Neural crest cell (in vitro differentiated cells): ENCODE data around the gene TNC. TPM values are rescaled to one million over a fixed set of nuclear protein-coding genes. Genes with fewer than 3 reads are reported as not detected.

Experiments used
- DNase-seq: peaks from one replicate; pipeline ENCODE4 v3.0.0; 2021; ENCODE audit warnings: low read depth, mixed read lengths, low spot score
- H3K27ac Mint-ChIP-seq: one replicate; pipeline ENCODE4 v1.8.0; 2021; ENCODE audit warnings: mild to moderate bottlenecking, mixed read lengths; ENCODE audit not compliant: unreplicated experiment
- H3K27me3 Mint-ChIP-seq: 2 replicates; pipeline ENCODE4 v1.8.0; 2021; ENCODE audit warnings: low read depth, mild to moderate bottlenecking, mixed read lengths
- H3K36me3 Mint-ChIP-seq: 2 replicates; pipeline ENCODE4 v1.8.0; 2021; ENCODE audit warnings: low read depth, mild to moderate bottlenecking, mixed read lengths
- H3K4me1 Mint-ChIP-seq: 2 replicates; pipeline ENCODE4 v1.8.0; 2021; ENCODE audit warnings: mixed read lengths
- H3K4me3 Mint-ChIP-seq: one replicate; pipeline ENCODE4 v1.8.0; 2021; ENCODE audit warnings: mild to moderate bottlenecking, mixed read lengths
- H3K9me3 Mint-ChIP-seq: 2 replicates; pipeline ENCODE4 v1.8.0; 2021; ENCODE audit warnings: mixed read lengths
- total RNA-seq: library from RNA; stranded (reverse); gene quantifications from 2 replicates; pipeline ENCODE4 v1.2.1, GENCODE V29; 2021
- TF ChIP-seq, protein P1 (sequence below): fragments of 200-600 bp; sonication (generic); conservative IDR thresholded peaks from 2 replicates; pipeline ENCODE4 v1.5.0; 2021; ENCODE audit warnings: antibody characterized with exemption, mild to moderate bottlenecking

TNC gene
- total RNA-seq, 1 donor from 2014 or later = 0.30 TPM

GRCh38 chr9:115142517-115143270 is 24.7 kb upstream of the TNC start:
- Mint-ChIP-seq H3K36me3 (no peaks in the 10 kb centered on the region), H3K27me3 (peaks cover 9% of the 10 kb centered on the region), H3K4me1 (no peaks in the 10 kb centered on the region), H3K9me3 (peaks cover 3% of the 10 kb centered on the region), H3K27ac (no peak overlapping the region), H3K4me3 (no peak overlapping the region)
- TF ChIP-seq, protein P1, sequence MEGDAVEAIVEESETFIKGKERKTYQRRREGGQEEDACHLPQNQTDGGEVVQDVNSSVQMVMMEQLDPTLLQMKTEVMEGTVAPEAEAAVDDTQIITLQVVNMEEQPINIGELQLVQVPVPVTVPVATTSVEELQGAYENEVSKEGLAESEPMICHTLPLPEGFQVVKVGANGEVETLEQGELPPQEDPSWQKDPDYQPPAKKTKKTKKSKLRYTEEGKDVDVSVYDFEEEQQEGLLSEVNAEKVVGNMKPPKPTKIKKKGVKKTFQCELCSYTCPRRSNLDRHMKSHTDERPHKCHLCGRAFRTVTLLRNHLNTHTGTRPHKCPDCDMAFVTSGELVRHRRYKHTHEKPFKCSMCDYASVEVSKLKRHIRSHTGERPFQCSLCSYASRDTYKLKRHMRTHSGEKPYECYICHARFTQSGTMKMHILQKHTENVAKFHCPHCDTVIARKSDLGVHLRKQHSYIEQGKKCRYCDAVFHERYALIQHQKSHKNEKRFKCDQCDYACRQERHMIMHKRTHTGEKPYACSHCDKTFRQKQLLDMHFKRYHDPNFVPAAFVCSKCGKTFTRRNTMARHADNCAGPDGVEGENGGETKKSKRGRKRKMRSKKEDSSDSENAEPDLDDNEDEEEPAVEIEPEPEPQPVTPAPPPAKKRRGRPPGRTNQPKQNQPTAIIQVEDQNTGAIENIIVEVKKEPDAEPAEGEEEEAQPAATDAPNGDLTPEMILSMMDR = no peak
- no peak for DNase-seq

DNA sequence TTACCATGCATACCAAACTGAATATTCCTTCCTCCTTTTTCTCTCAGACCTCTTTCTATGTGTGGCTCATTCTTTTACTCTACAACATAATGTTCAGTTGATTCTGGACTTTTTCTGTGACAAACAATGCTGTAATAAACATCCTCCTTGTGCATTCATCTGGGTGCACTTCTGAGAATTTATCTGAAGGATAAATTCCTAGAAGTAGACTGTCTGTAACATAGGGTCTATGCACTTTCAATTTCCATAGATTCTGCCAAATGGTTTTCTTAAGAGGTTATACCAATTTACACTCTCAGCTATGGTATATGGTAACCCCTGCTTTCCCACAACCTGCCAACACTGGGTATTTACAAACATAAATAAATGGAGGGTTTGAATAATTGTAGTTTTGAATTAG is 24.1 kb upstream of the TNC start:
- Mint-ChIP-seq H3K9me3 (peaks cover 3% of the 10 kb centered on the region), H3K4me1 (no peaks in the 10 kb centered on the region), H3K27ac (no peak overlapping the region), H3K4me3 (no peak overlapping the region), H3K27me3 (peaks cover 9% of the 10 kb centered on the region), H3K36me3 (no peaks in the 10 kb centered on the region)
- TF ChIP-seq, protein P1 = no peak
- DNase-seq = no peak

GRCh38 chr9:115141612-115142011 is 23.7 kb upstream of the TNC start:
- no peak for DNase-seq
- Mint-ChIP-seq H3K36me3 (no peaks in the 10 kb centered on the region), H3K27me3 (peaks cover 9% of the 10 kb centered on the region), H3K27ac (no peak overlapping the region), H3K4me3 (no peak overlapping the region), H3K4me1 (no peaks in the 10 kb centered on the region), H3K9me3 (peaks cover 3% of the 10 kb centered on the region)
- TF ChIP-seq, protein P1 = no peak

DNA sequence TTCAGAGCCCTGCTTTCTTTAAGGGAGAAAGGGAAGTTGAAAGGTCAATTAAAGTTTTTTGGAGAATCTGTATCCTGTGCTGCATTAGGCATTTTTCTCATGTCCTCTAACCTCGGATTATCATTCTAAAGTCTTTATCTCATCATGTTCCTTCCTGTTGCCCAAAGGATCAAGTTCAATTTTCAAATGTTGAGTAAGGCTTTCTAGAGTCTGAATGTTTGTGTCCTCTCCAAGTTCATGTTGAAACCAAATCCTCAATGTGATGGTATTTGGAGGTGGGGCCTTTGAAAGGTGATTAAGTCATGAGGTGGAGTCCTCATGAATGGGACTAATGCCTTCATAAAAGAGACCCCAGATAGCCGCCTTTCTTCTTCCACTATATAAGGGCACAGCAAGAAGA is 20.2 kb upstream of the TNC start:
- no peaks in the 10 kb centered on the region for H3K9me3 Mint-ChIP-seq
- H3K27ac Mint-ChIP-seq = no peak overlapping the region
- peaks cover 6% of the 10 kb centered on the region for H3K27me3 Mint-ChIP-seq
- H3K4me1 Mint-ChIP-seq = peaks cover 4% of the 10 kb centered on the region
- TF ChIP-seq, protein P1 = no peak
- no peak for DNase-seq
- no peak overlapping the region for H3K4me3 Mint-ChIP-seq
- no peaks in the 10 kb centered on the region for H3K36me3 Mint-ChIP-seq

GRCh38 chr9:115137526-115137925 is 19.6 kb upstream of the TNC start:
- TF ChIP-seq, protein P1 = no peak
- Mint-ChIP-seq H3K36me3 (no peaks in the 10 kb centered on the region), H3K4me3 (no peak overlapping the region), H3K27ac (no peak overlapping the region), H3K4me1 (peaks cover 4% of the 10 kb centered on the region), H3K27me3 (peaks cover 3% of the 10 kb centered on the region), H3K9me3 (no peaks in the 10 kb centered on the region)
- no peak for DNase-seq
